RWPE2 (cell line): ENCODE data around the gene MFAP2.

Experiments used
- ATAC-seq: fragments of 200-7000 bp; cut with Tn5 transposase; 3 replicates; pipeline ENCODE4 v1.9.1; 2021; ENCODE audit warnings: low read depth
- DNase-seq: peaks from one replicate; pipeline ENCODE4 v3.0.0-alpha.2; 2020; ENCODE audit warnings: low spot score
- H3K27ac ChIP-seq: fragments of 450-650 bp; 2 replicates; pipeline ENCODE4 v1.5.1; 2017; ENCODE audit warnings: mild to moderate bottlenecking; ENCODE audit not compliant: poor library complexity, severe bottlenecking
- H3K27me3 ChIP-seq: fragments of 250-450 bp; sonication (Bioruptor Pico); 2 replicates; pipeline ENCODE4 v1.5.1; 2021; ENCODE audit warnings: mild to moderate bottlenecking, moderate library complexity; ENCODE audit not compliant: insufficient read depth, poor library complexity, severe bottlenecking
- H3K36me3 ChIP-seq: fragments of 250-450 bp; sonication (Bioruptor Pico); 2 replicates; pipeline ENCODE4 v1.5.1; 2020; ENCODE audit warnings: low read depth, mild to moderate bottlenecking, moderate library complexity
- H3K4me1 ChIP-seq: fragments of 250-450 bp; sonication (Bioruptor Pico); 2 replicates; pipeline ENCODE4 v1.5.1; 2021; ENCODE audit warnings: mild to moderate bottlenecking, moderate library complexity; ENCODE audit not compliant: insufficient read depth, poor library complexity, severe bottlenecking
- H3K4me3 ChIP-seq: fragments of 250-450 bp; sonication (Bioruptor Pico); 2 replicates; pipeline ENCODE4 v1.5.1; 2021; ENCODE audit warnings: mild to moderate bottlenecking, moderate library complexity; ENCODE audit not compliant: severe bottlenecking
- H3K9me3 ChIP-seq: fragments of 250-450 bp; sonication (Bioruptor Pico); 2 replicates; pipeline ENCODE4 v1.5.1; 2021; ENCODE audit warnings: mild to moderate bottlenecking, moderate library complexity; ENCODE audit not compliant: severe bottlenecking
- CTCF ChIP-seq: fragments of 450-650 bp; IDR thresholded peaks from one replicate; pipeline ENCODE4 v1.5.1; 2017; ENCODE audit warnings: mild to moderate bottlenecking, moderate library complexity; ENCODE audit not compliant: poor library complexity, severe bottlenecking

Gene MFAP2

GRCh38 chr1:17004466-17005364, 24.3 kb upstream of the MFAP2 start:
- Histone ChIP-seq H3K36me3 (peaks cover 28% of the 10 kb centered on the region), H3K4me3 (no peak overlapping the region), H3K27ac (peak overlapping the region; percentile 19), H3K27me3 (no peaks in the 10 kb centered on the region), H3K9me3 (no peaks in the 10 kb centered on the region), H3K4me1 (peaks cover 4% of the 10 kb centered on the region)
- no peak for TF ChIP-seq CTCF
- no peak for DNase-seq
- no peak for ATAC-seq

- Histone ChIP-seq H3K36me3 (peaks cover 42% of the 10 kb centered on the region), H3K4me3 (no peak overlapping the region), H3K4me1 (peaks cover 4% of the 10 kb centered on the region), H3K27me3 (no peaks in the 10 kb centered on the region), H3K27ac (no peak overlapping the region), H3K9me3 (no peaks in the 10 kb centered on the region)
- ATAC-seq (no peak), DNase-seq (no peak)
- TF ChIP-seq CTCF, result no peak
These were observed 22.1 kb upstream of the MFAP2 start for GRCh38 chr1:17002524-17002902.

- peaks cover 42% of the 10 kb centered on the region for H3K36me3 ChIP-seq
- no peak for DNase-seq
These were observed 21.5 kb upstream of the MFAP2 start for GRCh38 chr1:17001760-17002523.

GRCh38 chr1:16999863-17000262, 19.4 kb upstream of the MFAP2 start:
- peaks cover 42% of the 10 kb centered on the region for H3K36me3 ChIP-seq
- no peak for ATAC-seq
- H3K4me3 ChIP-seq, result no peak overlapping the region
- no peak overlapping the region for H3K27ac ChIP-seq
- no peaks in the 10 kb centered on the region for H3K27me3 ChIP-seq
- TF ChIP-seq CTCF, result no peak
- peaks cover 4% of the 10 kb centered on the region for H3K4me1 ChIP-seq
- no peaks in the 10 kb centered on the region for H3K9me3 ChIP-seq
- no peak for DNase-seq

More at GRCh38 chr1:17001760-17002523, 21.5 kb upstream of the MFAP2 start:
- H3K9me3 ChIP-seq, result no peaks in the 10 kb centered on the region
- no peak overlapping the region for H3K4me3 ChIP-seq
- no peaks in the 10 kb centered on the region for H3K27me3 ChIP-seq
- peaks cover 4% of the 10 kb centered on the region for H3K4me1 ChIP-seq
- TF ChIP-seq CTCF, result no peak
- H3K27ac ChIP-seq, result no peak overlapping the region
- no peak for ATAC-seq

- Histone ChIP-seq H3K27me3 (no peaks in the 10 kb centered on the region), H3K9me3 (no peaks in the 10 kb centered on the region), H3K4me1 (no peaks in the 10 kb centered on the region), H3K27ac (no peak overlapping the region), H3K4me3 (no peak overlapping the region), H3K36me3 (peaks cover 34% of the 10 kb centered on the region)
- TF ChIP-seq CTCF, result no peak
- DNase-seq, result no peak
- ATAC-seq, result no peak
These were observed 18.2 kb upstream of the MFAP2 start for GRCh38 chr1:16998589-16998988.
